Erythroblast (primary cell): ENCODE data around the gene UBXN11.

Experiments
- GATA1 ChIP-seq: IDR thresholded peaks from 2 replicates; pipeline ENCODE4 v1.6.1; 2011; ENCODE audit warnings: low read depth, mild to moderate bottlenecking, control low read depth, low read length, moderate library complexity
- POLR2A ChIP-seq: IDR thresholded peaks from 2 replicates; pipeline ENCODE4 v1.6.1; 2011; ENCODE audit warnings: mild to moderate bottlenecking, low read length

GRCh38 chr1:26290122-26290881, 16.1 kb downstream of the UBXN11 start:
- TF ChIP-seq POLR2A (no peak), GATA1 (no peak)
